ENCODE measurements around the gene THAP10.

The THAP10 gene

GRCh38 chr15:70854666-70854976, 37.6 kb downstream of the THAP10 start:
- peak; percentile 5 for TF ChIP-seq CTCF (IDR thresholded peaks at IDR 0.05; ENCODE audit: control insufficient read depth, insufficient read depth, low read depth, low read length, missing control alignments)
- H3K4me3 ChIP-seq (ENCODE audit: control insufficient read depth, low read depth, low read length): peak overlapping the region; percentile 83
- no peak for DNase-seq (ENCODE audit: low read depth)

GRCh38 chr15:70853973-70854665, 38.1 kb downstream of the THAP10 start, which contains the start of gene LARP6:
TSS of gene LARP6 (minus strand) at chr15:70854157. CDS start at chr15:70854088, 69 bp downstream.
- TF ChIP-seq CTCF (IDR thresholded peaks at IDR 0.05; ENCODE audit: control insufficient read depth, insufficient read depth, low read depth, low read length, missing control alignments): no peak
- DNase-seq (ENCODE audit: low read depth): no peak
- H3K4me3 ChIP-seq (ENCODE audit: control insufficient read depth, low read depth, low read length): peak within 1 kb of the TSS; percentile 83

GRCh38 chr15:70853318-70853972, 38.8 kb downstream of the THAP10 start:
- TF ChIP-seq CTCF (IDR thresholded peaks at IDR 0.05; ENCODE audit: control insufficient read depth, insufficient read depth, low read depth, low read length, missing control alignments): no peak
- DNase-seq (ENCODE audit: low read depth): no peak
- peak overlapping the region; percentile 83 for H3K4me3 ChIP-seq (ENCODE audit: control insufficient read depth, low read depth, low read length)

GRCh38 chr15:70852501-70853317, 39.5 kb downstream of the THAP10 start:
- peak overlapping the region; percentile 83 for H3K4me3 ChIP-seq (ENCODE audit: control insufficient read depth, low read depth, low read length)
- no peak for TF ChIP-seq CTCF (IDR thresholded peaks at IDR 0.05; ENCODE audit: control insufficient read depth, insufficient read depth, low read depth, low read length, missing control alignments)
- DNase-seq (ENCODE audit: low read depth): no peak

GRCh38 chr15:70851889-70852288, 40.3 kb downstream of the THAP10 start:
- TF ChIP-seq CTCF (IDR thresholded peaks at IDR 0.05; ENCODE audit: control insufficient read depth, insufficient read depth, low read depth, low read length, missing control alignments): no peak
- no peak for DNase-seq (ENCODE audit: low read depth)
- peak overlapping the region; percentile 27 for H3K4me3 ChIP-seq (ENCODE audit: control insufficient read depth, low read depth, low read length)

- no peak for TF ChIP-seq CTCF (IDR thresholded peaks at IDR 0.05; ENCODE audit: control insufficient read depth, insufficient read depth, low read depth, low read length, missing control alignments)
- no peak overlapping the region for H3K4me3 ChIP-seq (ENCODE audit: control insufficient read depth, low read depth, low read length)
- no peak for DNase-seq (ENCODE audit: low read depth)
These were observed 46.5 kb downstream of the THAP10 start for GRCh38 chr15:70845602-70846360.

Measured in AG09309 (cell line).